ENCODE results near the gene EPB41.

DNA sequence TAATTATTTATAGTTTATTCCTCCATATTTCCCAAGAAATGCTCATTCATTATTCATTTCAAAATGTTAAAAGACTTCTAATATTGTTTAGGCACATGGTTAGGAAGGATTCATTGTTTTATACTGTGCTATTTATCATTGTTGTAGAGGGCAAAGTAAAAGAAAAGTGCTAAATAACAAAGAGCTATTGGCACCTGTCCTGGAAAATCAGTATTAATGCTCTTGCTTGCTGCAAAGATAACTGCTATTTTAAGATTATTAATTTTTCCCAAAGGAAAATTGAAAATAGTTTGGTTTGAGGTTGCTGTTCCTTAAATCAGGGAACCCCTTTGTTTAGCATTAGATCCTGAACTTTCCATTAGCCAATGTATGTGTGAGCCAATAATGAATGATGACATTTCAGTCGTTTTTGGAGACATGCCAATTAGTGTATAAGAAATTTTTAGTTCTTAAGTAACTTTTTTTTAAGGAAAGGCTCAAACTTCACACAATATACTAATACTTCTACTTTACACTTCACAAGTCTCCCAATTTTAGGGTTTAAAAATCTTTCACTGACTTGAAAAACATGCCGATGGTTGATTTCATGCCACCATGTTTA, 39.9 kb downstream of the EPB41 start:
- TF ChIP-seq, protein P1, sequence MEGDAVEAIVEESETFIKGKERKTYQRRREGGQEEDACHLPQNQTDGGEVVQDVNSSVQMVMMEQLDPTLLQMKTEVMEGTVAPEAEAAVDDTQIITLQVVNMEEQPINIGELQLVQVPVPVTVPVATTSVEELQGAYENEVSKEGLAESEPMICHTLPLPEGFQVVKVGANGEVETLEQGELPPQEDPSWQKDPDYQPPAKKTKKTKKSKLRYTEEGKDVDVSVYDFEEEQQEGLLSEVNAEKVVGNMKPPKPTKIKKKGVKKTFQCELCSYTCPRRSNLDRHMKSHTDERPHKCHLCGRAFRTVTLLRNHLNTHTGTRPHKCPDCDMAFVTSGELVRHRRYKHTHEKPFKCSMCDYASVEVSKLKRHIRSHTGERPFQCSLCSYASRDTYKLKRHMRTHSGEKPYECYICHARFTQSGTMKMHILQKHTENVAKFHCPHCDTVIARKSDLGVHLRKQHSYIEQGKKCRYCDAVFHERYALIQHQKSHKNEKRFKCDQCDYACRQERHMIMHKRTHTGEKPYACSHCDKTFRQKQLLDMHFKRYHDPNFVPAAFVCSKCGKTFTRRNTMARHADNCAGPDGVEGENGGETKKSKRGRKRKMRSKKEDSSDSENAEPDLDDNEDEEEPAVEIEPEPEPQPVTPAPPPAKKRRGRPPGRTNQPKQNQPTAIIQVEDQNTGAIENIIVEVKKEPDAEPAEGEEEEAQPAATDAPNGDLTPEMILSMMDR (IDR thresholded peaks at IDR 0.05; ENCODE audit: low read depth, low read length, missing input control): no peak
- TF ChIP-seq JUND (IDR thresholded peaks at IDR 0.05): no peak
- TF ChIP-seq HNF4A (conservative IDR thresholded peaks at IDR 0.05): no peak
- TF ChIP-seq, protein P2, sequence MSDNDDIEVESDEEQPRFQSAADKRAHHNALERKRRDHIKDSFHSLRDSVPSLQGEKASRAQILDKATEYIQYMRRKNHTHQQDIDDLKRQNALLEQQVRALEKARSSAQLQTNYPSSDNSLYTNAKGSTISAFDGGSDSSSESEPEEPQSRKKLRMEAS (IDR thresholded peaks at IDR 0.05): no peak
- TF ChIP-seq, protein P3, sequence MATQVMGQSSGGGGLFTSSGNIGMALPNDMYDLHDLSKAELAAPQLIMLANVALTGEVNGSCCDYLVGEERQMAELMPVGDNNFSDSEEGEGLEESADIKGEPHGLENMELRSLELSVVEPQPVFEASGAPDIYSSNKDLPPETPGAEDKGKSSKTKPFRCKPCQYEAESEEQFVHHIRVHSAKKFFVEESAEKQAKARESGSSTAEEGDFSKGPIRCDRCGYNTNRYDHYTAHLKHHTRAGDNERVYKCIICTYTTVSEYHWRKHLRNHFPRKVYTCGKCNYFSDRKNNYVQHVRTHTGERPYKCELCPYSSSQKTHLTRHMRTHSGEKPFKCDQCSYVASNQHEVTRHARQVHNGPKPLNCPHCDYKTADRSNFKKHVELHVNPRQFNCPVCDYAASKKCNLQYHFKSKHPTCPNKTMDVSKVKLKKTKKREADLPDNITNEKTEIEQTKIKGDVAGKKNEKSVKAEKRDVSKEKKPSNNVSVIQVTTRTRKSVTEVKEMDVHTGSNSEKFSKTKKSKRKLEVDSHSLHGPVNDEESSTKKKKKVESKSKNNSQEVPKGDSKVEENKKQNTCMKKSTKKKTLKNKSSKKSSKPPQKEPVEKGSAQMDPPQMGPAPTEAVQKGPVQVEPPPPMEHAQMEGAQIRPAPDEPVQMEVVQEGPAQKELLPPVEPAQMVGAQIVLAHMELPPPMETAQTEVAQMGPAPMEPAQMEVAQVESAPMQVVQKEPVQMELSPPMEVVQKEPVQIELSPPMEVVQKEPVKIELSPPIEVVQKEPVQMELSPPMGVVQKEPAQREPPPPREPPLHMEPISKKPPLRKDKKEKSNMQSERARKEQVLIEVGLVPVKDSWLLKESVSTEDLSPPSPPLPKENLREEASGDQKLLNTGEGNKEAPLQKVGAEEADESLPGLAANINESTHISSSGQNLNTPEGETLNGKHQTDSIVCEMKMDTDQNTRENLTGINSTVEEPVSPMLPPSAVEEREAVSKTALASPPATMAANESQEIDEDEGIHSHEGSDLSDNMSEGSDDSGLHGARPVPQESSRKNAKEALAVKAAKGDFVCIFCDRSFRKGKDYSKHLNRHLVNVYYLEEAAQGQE (IDR thresholded peaks at IDR 0.05): no peak
- TF ChIP-seq GABPA (IDR thresholded peaks at IDR 0.05 in 1 of 2, conservative IDR thresholded peaks at IDR 0.05 in 1 of 2): no peak
- no peak for TF ChIP-seq SP1 (IDR thresholded peaks at IDR 0.05)
- TF ChIP-seq EGR1 (IDR thresholded peaks at IDR 0.05; ENCODE audit: low read depth in 2 of 2): no peak

All from liver (tissue), 3 donors.